HG02642 (cell line): ENCODE results near the gene BAX.

Source experiments
- ATAC-seq: cut with Tn5 transposase; IDR thresholded peaks from one replicate; pipeline ENCODE4 v1.9.1; 2021; ENCODE audit warnings: mild to moderate bottlenecking; ENCODE audit not compliant: unreplicated experiment, poor library complexity

The BAX gene

DNA sequence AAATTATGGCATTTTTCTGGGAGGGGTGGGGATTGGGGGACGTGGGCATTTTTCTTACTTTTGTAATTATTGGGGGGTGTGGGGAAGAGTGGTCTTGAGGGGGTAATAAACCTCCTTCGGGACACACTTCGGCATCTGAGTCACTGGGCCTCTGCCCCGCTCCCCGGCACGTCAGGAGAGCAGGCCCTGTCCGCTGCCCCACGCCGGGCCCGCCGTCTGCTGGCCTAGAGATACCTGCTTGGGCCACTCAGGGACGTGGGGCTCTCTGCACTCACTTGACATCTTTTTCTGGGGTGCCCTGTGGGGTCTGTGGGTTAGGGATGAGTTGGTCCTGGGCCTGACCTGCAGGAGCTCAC lies 7.0 kb downstream of the BAX start:
- ATAC-seq = no peak

DNA sequence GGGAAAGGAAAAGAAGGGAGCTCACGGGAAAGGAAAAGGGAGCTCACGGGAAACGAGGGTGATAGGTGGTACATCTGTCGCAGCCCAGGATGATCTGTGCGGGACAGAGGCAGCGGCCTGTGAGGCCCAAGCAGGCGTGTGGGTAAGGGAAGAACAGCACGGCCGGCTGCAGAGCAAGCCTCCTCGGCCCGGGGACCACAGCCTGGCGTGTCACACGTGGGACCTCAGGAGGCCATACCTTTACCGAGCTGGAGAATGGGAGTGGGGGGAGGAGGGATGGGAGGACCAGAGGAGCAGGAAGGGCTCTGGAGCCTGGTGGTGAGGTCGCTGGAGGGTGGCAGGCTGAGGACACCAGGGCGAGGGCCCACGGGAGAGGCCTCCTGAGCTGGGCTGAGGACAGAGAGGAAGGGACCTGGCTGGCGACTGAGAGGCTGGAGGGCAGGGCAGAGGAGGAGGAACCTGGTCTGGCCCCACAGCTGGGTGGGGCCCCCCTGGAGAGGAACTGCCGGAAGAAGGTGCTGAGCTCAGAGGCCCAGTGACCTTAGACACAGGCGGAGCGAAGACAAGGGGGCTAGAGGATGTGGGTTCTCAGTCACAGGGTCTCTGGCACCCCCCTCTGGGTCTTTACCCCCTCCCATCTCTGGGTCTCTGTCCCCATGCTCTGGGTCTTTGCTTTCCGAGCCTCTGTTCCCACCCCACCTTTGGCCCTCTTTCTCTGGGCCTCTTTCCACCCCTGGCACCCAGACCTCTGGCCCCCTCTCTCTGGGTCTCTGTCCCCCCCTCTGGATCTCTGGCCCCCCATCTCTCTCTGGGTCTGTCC lies 7.6 kb downstream of the BAX start:
- peak; percentile 29 for ATAC-seq

DNA sequence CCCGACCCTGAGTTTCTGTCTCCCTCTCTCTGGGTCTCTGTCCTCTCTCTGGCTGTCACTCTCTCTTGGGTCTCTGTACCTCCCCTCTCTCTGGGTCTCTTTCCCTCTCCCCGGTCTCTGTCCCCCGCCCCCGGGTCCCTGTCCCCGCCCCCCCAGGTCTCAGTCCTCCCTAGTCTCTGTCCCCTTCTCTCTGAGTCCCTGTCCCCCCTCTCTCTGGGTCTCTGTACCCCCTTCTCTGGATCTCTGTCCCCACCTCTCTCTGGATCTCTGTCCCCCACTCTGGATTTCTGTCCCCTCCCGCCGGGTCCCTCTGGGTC lies 8.1 kb downstream of the BAX start:
- no peak for ATAC-seq

DNA sequence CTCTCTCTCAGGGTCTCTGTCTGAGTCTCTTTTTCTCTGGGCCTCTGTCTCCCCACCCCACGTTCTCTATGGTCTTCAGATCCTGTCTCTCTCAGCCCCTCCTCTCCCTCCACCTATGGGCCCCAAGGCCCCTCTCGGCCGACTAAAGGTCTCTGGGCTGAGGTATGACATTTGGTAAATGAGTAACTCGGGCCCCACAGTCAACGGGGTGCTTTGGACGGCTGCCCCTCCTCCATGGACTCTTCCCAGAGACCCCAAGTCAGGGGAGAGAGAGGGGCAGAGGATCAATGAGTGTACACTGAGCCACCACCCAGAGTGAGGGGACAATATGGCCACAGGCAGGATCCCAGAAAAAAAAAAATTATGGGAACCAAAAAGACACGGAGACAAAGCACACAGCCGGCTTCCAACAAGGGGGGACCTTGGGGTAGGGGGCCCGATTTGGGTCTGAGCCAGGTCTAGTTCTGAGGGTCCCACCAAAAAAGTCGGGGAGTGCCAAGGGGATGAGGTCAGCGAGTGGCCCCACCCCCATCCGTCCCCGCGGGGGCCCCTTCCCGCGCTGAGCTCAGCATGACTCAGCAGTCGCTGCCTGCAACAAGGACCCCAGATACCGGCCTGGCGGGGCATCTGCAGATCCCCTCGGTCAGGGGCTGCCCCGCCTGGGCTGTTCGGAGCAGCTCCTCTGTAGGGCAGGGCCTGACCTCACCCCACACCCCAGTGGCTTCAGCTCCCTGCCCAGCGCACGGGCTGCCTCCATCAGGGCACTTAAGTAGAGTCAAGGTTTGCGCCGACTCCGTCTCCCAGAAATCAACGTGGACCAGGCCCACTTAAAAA lies 8.9 kb downstream of the BAX start:
- ATAC-seq = no peak

DNA sequence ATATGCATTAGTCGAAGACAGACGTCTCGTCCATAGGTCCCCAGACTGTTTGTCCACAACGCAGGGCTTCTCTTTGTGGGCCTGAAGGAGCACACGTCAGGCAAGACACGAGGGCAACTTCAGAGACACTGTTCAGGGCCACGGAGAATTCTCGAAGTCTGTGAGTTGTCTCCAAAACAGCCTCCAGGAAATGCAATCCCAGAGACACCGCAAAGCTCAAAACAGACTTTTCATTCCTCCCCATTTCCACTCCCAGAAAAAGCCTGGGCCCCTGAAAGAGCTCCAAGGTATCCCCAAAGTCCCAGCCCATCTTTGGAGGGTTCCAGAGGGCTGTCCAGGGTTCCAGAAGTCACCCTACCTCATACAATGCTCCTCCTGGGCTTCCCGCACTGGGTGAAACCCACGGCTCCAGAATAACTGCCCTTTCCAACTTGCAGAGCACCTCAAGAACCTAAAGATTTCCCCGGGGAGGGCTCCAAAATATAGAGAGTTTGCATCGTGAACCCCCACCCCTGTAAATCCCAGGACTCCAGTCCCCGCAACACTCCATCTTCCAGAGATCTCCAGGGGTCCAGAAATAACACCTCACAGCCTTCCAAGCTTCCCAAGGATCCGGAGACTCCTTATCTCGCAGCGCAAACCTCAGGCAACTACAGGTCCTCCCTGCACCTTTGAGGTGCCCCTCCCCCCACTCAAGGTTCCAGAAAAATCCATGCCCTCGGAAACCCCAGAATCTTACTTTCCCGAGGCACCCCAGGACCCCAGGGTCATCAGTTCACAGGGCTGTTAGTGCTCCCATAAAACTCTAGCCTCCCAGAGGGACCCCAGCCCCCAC lies 9.7 kb downstream of the BAX start:
- ATAC-seq = no peak

DNA sequence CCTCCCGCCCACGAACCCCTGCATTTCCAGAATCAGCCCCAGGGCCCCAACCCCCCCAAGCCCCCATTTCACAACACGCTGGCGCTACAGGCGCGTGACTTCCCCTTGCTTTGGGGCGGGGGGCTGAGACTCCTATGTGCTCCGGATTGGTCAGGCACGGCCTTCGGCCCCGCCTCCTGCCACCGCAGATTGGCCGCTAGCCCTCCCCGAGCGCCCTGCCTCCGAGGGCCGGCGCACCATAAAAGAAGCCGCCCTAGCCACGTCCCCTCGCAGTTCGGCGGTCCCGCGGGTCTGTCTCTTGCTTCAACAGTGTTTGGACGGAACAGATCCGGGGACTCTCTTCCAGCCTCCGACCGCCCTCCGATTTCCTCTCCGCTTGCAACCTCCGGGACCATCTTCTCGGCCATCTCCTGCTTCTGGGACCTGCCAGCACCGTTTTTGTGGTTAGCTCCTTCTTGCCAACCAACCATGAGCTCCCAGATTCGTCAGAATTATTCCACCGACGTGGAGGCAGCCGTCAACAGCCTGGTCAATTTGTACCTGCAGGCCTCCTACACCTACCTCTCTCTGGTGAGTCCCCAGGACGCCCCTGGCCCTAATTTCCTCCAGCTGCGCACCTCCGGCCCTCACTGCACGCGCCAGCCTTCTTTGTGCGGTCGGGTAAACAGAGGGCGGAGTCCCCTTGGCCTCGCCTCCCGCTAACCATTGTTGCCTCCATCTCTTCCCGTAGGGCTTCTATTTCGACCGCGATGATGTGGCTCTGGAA lies 10.5 kb downstream of the BAX start, which contains the start of gene FTL:
TSS of gene FTL (plus strand) at position 270 of the 766 bp plus-strand sequence. CDS start at position 469, 199 bp downstream.
- ATAC-seq = peak; percentile 65

DNA sequence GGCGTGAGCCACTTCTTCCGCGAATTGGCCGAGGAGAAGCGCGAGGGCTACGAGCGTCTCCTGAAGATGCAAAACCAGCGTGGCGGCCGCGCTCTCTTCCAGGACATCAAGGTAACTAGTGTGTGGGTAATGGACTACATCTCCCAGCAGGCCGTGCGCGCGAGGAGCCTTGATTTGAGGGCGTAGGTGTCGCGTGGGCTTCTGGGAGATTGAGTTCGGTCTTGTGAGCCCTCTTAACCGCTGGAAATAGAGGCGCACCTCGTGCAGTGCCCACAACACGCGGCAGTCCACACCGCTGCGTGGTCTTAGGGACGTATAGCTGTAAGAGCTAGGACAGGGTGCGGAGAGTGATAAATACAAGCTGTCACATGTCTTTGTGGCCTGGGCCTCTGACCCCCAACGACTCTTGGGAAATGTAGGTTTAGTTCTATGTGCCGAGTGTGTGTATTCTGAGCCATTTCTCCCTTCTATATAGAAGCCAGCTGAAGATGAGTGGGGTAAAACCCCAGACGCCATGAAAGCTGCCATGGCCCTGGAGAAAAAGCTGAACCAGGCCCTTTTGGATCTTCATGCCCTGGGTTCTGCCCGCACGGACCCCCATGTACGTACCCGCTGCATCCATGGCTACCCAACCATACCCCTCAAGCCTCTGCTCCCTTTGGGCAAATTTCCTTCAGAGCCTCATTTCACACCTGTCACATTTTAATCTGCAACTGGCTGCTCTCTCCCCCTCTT lies 11.3 kb downstream of the BAX start:
- ATAC-seq = peak; percentile 13

DNA sequence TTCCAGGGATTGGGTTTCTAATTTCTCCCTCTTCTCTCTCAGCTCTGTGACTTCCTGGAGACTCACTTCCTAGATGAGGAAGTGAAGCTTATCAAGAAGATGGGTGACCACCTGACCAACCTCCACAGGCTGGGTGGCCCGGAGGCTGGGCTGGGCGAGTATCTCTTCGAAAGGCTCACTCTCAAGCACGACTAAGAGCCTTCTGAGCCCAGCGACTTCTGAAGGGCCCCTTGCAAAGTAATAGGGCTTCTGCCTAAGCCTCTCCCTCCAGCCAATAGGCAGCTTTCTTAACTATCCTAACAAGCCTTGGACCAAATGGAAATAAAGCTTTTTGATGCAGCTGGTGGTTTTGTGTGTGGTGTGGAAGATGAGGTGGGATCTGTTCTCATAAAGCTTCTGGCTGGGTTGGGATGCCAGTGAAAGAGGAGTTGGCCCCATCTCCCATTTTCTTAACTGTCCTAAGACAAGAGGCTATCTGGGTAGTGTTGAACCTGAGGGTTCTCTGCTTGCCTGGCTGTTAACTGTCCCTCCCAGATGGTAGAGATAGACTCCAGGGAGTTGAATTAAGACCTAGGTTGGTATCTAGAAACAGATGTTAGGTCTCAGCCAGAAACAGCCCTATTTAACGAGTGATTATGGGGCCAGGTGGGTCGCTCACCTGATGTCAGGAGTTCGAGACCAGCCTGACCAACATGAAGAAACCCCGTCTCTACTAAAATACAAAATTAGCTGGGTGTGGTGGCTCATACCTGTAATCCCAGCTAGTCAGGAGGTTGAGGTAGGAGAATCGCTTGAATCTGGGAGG lies 12.1 kb downstream of the BAX start:
- no peak for ATAC-seq

DNA sequence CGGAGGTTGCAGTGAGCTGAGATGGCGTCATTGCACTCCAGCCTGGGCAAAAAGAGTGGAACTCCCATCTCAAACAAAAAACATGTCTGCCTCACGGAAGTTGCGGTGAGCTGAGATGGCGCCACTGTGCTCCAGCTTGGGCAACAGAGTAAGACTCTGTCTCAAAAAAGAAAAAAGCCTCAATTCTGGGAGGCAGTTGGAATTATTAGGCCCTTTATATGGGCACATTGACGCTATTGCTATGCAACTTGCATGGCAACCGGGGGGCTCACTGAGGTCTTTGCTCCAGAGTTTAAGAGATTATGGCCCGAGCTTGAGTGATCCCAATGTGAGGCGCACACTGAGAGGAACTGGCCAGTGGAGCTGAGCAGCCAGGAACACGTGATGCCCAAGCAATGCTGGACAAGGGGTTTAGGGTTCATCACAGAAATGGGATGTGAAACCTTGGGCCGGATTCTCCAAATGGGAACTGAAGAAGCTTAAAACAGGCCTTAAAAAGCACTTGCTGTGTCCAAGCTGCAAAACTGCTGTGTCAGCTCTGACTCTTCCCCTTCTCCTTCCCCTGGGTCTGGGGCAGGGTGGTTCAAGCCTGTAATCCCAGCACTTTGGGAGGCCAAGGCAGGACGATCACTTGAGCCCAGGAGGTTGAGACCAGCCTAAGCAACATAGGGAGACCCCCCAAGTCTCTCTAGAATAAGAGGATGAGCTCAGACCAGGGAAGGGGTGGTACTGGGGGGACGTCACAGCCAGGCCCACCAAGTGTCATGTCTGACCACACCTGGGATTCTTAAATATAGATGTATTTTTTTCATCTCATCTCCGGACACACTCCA lies 12.9 kb downstream of the BAX start:
- ATAC-seq = no peak

DNA sequence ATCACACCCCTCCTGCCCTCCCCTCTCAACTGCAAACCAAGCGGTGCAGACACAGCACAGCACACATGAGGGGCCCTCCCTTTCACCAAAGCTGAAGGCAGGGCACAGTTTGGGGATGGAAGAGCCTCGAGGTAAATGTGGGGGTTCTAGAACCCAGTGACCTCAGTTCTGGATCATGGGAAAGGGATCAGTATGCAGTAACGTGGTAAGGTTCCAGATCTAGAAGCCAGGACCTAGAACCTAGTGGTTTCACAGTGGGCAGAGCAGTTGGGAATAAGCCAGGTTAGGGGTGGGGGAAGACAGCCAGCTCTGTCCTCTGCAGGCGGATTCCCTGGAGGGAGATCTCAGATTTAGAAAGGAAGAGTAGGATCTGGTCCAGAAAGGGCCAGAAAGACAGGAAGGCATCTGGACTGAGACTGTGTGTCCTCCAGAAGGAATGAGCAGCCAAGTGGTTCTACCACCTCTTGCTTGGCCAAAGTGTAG lies 13.5 kb downstream of the BAX start:
- no peak for ATAC-seq

DNA sequence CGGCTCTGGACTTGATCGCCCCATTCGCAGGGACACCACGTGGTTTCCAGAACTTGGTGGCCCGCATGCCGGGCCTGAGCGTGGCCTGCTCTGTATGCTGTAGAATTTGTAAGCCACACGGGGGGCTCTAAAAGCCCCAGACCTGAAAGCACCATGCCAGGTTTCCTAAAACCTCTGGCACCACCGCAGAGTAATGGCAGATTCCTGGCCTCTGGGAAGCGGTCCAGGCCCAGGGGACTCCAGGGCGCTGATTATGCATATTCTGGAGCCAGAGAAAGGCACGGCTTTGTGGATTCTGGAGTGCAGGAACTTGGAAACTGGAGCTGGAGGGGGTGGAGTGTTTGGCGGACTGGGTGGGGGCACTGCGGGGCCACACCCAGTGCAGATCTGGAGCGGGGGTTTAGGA lies 14.1 kb downstream of the BAX start:
- ATAC-seq = no peak

DNA sequence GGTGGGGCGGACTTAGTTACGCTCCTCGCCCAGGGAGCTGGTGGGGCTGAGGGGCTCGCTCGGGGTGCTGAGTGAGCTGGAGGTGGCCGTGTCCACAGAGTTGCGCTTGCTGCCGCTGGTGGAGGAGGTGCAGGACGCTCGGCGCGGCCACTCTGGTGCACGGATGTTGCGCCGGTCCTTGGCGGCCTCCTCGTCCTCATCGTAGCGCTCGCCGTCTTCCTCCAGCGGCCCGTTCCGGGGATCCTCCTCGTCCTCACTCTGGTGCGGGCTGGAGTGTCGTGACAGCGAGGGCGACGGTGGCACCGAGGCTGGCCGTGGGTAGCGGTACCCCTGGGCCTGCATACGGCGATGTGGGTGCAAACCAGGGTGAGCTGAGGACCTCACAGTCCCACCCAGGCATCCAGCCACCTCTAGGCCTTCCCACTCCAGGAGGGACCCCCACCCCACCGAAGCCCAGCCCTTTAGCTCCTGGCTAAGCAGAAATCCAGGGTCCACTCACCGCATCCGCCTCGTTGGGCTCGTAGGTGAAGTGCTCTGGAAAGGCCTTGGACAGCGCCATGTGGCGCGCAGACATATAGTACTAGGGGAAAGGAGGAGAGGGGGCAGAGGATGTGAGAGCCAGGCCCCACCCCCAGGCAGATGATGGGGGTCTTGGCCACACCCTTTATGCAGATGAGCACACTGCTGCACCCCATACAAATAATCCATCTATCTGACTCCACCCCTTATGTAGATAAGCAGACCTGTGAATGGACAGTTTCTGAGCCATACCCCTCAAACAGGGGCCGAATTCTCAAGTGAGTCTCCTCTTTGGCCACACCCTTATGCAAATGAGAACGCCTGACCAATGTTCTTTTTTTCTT lies 14.8 kb downstream of the BAX start:
- no peak for ATAC-seq

DNA sequence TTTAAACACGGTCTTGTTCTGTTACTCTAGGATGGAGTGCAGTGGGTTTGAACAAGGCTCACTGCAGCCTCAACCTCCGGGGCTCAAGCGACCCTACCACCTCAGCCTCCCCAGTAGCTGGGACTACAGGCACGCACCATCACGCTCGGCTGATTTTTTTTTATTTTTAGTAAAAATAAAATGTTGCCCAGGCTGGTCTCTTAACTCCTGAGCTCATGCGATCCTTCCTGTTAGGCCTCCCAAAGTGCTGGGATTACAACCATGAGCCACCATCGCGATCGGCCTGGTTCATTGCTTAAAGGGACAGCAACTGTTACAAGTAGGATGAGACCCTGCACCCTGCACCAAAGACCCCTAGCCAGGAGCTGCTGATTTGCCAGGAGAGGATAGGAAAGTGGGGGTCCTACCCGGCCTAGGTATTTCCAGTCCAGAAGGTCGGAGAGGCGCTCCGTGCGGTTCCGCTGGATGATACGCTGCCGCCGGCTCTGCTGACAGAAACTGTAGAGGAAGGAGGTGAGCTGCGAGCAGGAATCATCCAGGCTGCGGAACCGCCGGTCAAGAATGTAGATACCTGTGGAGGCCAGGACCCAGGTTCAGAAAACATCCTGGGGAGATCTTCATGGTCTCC lies 15.6 kb downstream of the BAX start:
- no peak for ATAC-seq

DNA sequence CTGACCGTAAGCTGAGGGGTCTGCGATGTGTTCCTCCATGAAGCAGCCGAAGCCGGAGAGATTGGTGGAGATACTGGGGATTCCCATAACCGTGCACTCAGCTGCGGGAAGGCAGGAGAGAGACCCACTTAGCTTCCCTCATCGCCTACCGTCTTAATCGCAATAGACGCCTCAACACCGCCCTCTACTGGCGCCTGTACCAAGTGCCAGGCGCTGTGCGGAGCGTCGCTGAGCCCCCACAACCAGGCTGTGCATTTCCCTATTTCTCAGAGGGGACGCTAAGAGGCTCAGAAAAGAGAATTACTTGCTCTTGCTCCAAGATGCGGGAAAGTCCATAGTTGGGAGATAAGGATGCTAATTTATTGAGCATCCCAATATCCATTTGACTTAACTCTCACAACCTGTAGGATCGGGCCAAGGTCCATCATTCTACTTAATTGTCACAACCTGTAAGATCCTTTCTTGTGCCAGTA lies 16.3 kb downstream of the BAX start:
- no peak for ATAC-seq

DNA sequence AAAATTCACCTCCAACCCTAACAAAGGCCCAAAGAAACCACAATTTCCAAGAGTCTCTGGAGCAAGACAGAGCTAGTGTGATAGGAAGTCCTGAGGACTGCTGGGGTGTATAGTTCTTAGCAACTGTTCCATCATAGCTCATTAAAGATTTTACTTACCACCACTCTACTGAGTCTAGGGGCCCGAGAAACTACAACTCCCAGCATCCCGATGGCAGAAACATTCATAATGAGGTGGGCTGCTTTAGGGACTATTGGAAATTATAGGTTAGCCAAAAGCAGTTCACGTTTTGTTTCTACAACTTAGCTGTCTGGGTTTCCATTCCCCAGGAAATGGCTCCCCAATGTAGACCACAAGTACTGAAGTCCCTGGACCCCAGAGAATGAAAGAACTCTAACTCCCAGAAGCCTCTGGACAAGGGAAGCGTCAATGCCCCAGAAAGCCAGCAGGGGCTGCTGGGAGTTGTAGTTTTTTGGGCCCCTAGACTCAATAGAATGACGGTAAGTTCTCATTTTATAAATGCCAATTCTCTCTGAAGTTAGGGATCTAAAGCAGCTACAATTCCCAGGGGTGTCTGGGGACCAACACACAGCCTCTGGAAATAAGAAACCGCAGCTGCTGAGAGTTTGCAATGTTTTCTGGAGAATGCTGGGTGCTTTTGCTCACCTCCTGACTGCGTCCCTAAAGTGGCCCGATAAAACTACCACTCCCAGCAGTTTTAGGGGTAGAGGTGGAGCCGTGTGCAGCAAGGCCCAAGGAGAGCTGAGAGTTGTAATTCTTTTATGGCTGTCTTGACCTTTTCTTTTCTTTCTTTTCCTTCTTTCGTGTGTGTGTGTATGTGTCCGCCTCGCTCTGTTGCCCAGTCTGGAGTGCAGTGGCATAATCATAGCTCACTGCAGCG lies 21.5 kb downstream of the BAX start:
- no peak for ATAC-seq
